DMS53 (cell line): ENCODE results near the gene SIK2.
A peak's percentile ranks its signal among the peaks of the same experiment; 100 is the strongest.
"Not testable (repeated sequence)": the region's sequence is repeated elsewhere in the genome, so short reads cannot be mapped to it uniquely, and the experiment has no call there.

ENCODE experiments used
- DNase-seq: peaks from one replicate; lab custom pipeline; 2025; lab: John Stamatoyannopoulos, UW

The SIK2 gene

GRCh38 chr11:111658493-111658892, 56.2 kb downstream of the SIK2 start:
- DNase-seq: not testable (repeated sequence)

GRCh38 chr11:111659201-111660115, 57.2 kb downstream of the SIK2 start:
- DNase-seq: no peak

- no peak for DNase-seq
Measured at GRCh38 chr11:111660822-111661221, 58.6 kb downstream of the SIK2 start.

GRCh38 chr11:111663820-111664219, 61.6 kb downstream of the SIK2 start:
- DNase-seq: peak; percentile 17

GRCh38 chr11:111665777-111666176, 63.5 kb downstream of the SIK2 start:
- DNase-seq: peak; percentile 11

- no peak for DNase-seq
Measured at GRCh38 chr11:111668980-111669379, 66.7 kb downstream of the SIK2 start.

GRCh38 chr11:111671383-111671782, 69.1 kb downstream of the SIK2 start:
- no peak for DNase-seq

- DNase-seq: peak; percentile 7
Measured at GRCh38 chr11:111672949-111673348, 70.7 kb downstream of the SIK2 start.

- no peak for DNase-seq
Measured at GRCh38 chr11:111674941-111675340, 72.7 kb downstream of the SIK2 start.

GRCh38 chr11:111675891-111676290, 73.6 kb downstream of the SIK2 start:
- DNase-seq: no peak

- DNase-seq: no peak
Measured at GRCh38 chr11:111676878-111677585, 74.8 kb downstream of the SIK2 start.

GRCh38 chr11:111680486-111681175, 78.4 kb downstream of the SIK2 start:
- DNase-seq: no peak

- DNase-seq: no peak
Measured at GRCh38 chr11:111683806-111684205, 81.6 kb downstream of the SIK2 start.

GRCh38 chr11:111684251-111684650, 82.0 kb downstream of the SIK2 start:
- no peak for DNase-seq

GRCh38 chr11:111688013-111688412, 85.8 kb downstream of the SIK2 start:
- no peak for DNase-seq

GRCh38 chr11:111691176-111691575, 88.9 kb downstream of the SIK2 start:
- DNase-seq: no peak

GRCh38 chr11:111691741-111692140, 89.5 kb downstream of the SIK2 start:
- no peak for DNase-seq

GRCh38 chr11:111693224-111693937, 91.1 kb downstream of the SIK2 start:
- no peak for DNase-seq

- no peak for DNase-seq
Measured at GRCh38 chr11:111694851-111695250, 92.6 kb downstream of the SIK2 start.

GRCh38 chr11:111696556-111696955, 94.3 kb downstream of the SIK2 start:
- DNase-seq: no peak

- no peak for DNase-seq
Measured at GRCh38 chr11:111697933-111698371, 95.7 kb downstream of the SIK2 start.
